ENCODE results near the gene RBM4B.

The RBM4B gene

DNA sequence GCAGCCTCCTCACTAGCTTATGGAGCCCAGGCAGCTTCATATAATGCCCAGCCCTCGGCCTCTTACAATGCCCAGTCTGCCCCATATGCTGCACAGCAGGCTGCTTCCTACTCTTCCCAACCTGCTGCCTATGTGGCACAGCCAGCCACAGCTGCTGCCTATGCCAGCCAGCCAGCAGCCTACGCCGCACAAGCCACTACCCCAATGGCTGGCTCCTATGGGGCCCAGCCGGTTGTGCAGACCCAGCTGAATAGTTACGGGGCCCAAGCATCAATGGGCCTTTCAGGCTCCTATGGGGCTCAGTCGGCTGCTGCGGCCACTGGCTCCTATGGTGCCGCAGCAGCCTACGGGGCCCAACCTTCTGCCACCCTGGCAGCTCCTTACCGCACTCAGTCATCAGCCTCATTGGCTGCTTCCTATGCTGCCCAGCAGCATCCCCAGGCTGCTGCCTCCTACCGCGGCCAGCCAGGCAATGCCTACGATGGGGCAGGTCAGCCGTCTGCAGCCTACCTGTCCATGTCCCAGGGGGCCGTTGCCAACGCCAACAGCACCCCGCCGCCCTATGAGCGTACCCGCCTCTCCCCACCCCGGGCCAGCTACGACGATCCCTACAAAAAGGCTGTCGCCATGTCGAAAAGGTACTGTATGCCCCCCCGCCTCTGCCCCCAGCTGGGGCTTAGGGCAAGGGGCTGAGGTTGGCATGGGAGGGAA lies 52.5 kb downstream of the RBM4B start:
- TF ChIP-seq ZFP3 (CRISPR knock-in tag; IDR thresholded peaks at IDR 0.05) (no peak), PPARA (CRISPR knock-in tag; IDR thresholded peaks at IDR 0.05; ENCODE audit: borderline replicate concordance) (no peak), ZNF565 (CRISPR knock-in tag; conservative IDR thresholded peaks at IDR 0.05; ENCODE audit: low read depth) (no peak), OSR1 (CRISPR knock-in tag; IDR thresholded peaks at IDR 0.05) (no peak), ISL1 (CRISPR knock-in tag; IDR thresholded peaks at IDR 0.05) (no peak), GLIS3 (CRISPR knock-in tag; IDR thresholded peaks at IDR 0.05) (no peak), ZC3H10 (CRISPR knock-in tag; IDR thresholded peaks at IDR 0.05) (no peak), CREB5 (CRISPR knock-in tag; IDR thresholded peaks at IDR 0.05; ENCODE audit: low read depth) (no peak), ZNF70 (CRISPR knock-in tag; IDR thresholded peaks at IDR 0.05) (no peak), SNAI2 (CRISPR knock-in tag; IDR thresholded peaks at IDR 0.05) (no peak), ZNF8 (CRISPR knock-in tag; IDR thresholded peaks at IDR 0.05) (no peak), ESRRG (CRISPR knock-in tag; IDR thresholded peaks at IDR 0.05) (no peak), RARB (CRISPR knock-in tag; IDR thresholded peaks at IDR 0.05) (no peak), CSDC2 (CRISPR knock-in tag; IDR thresholded peaks at IDR 0.05) (no peak), TOX (CRISPR knock-in tag; IDR thresholded peaks at IDR 0.05; ENCODE audit: borderline replicate concordance) (no peak), ARNTL (CRISPR knock-in tag; IDR thresholded peaks at IDR 0.05; ENCODE audit: borderline replicate concordance, low read depth) (no peak)
- TF ChIP-seq, protein P1, sequence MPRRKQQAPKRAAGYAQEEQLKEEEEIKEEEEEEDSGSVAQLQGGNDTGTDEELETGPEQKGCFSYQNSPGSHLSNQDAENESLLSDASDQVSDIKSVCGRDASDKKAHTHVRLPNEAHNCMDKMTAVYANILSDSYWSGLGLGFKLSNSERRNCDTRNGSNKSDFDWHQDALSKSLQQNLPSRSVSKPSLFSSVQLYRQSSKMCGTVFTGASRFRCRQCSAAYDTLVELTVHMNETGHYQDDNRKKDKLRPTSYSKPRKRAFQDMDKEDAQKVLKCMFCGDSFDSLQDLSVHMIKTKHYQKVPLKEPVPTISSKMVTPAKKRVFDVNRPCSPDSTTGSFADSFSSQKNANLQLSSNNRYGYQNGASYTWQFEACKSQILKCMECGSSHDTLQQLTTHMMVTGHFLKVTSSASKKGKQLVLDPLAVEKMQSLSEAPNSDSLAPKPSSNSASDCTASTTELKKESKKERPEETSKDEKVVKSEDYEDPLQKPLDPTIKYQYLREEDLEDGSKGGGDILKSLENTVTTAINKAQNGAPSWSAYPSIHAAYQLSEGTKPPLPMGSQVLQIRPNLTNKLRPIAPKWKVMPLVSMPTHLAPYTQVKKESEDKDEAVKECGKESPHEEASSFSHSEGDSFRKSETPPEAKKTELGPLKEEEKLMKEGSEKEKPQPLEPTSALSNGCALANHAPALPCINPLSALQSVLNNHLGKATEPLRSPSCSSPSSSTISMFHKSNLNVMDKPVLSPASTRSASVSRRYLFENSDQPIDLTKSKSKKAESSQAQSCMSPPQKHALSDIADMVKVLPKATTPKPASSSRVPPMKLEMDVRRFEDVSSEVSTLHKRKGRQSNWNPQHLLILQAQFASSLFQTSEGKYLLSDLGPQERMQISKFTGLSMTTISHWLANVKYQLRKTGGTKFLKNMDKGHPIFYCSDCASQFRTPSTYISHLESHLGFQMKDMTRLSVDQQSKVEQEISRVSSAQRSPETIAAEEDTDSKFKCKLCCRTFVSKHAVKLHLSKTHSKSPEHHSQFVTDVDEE (CRISPR knock-in tag; IDR thresholded peaks at IDR 0.05): no peak
- TF ChIP-seq, protein P2, sequence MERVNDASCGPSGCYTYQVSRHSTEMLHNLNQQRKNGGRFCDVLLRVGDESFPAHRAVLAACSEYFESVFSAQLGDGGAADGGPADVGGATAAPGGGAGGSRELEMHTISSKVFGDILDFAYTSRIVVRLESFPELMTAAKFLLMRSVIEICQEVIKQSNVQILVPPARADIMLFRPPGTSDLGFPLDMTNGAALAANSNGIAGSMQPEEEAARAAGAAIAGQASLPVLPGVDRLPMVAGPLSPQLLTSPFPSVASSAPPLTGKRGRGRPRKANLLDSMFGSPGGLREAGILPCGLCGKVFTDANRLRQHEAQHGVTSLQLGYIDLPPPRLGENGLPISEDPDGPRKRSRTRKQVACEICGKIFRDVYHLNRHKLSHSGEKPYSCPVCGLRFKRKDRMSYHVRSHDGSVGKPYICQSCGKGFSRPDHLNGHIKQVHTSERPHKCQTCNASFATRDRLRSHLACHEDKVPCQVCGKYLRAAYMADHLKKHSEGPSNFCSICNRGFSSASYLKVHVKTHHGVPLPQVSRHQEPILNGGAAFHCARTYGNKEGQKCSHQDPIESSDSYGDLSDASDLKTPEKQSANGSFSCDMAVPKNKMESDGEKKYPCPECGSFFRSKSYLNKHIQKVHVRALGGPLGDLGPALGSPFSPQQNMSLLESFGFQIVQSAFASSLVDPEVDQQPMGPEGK (CRISPR knock-in tag; IDR thresholded peaks at IDR 0.05; ENCODE audit: borderline replicate concordance): no peak
- TF ChIP-seq, protein P3, sequence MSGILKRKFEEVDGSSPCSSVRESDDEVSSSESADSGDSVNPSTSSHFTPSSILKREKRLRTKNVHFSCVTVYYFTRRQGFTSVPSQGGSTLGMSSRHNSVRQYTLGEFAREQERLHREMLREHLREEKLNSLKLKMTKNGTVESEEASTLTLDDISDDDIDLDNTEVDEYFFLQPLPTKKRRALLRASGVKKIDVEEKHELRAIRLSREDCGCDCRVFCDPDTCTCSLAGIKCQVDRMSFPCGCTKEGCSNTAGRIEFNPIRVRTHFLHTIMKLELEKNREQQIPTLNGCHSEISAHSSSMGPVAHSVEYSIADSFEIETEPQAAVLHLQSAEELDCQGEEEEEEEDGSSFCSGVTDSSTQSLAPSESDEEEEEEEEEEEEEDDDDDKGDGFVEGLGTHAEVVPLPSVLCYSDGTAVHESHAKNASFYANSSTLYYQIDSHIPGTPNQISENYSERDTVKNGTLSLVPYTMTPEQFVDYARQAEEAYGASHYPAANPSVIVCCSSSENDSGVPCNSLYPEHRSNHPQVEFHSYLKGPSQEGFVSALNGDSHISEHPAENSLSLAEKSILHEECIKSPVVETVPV (CRISPR knock-in tag; IDR thresholded peaks at IDR 0.05): no peak
- ATAC-seq: no peak

DNA sequence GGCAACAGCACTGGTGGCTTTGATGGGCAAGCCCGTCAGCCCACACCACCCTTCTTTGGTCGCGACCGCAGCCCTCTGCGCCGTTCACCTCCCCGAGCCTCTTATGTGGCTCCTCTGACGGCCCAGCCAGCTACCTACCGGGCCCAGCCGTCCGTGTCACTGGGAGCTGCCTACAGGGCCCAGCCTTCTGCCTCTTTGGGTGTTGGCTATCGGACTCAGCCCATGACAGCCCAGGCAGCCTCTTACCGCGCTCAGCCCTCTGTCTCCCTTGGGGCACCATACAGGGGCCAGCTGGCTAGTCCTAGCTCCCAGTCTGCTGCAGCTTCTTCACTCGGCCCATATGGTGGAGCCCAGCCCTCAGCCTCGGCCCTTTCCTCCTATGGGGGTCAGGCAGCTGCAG lies 53.2 kb downstream of the RBM4B start:
- no peak for ATAC-seq
- TF ChIP-seq ZNF70 (CRISPR knock-in tag; IDR thresholded peaks at IDR 0.05) (no peak), BACH2 (CRISPR knock-in tag; IDR thresholded peaks at IDR 0.05; ENCODE audit: borderline replicate concordance) (no peak), ESRRG (CRISPR knock-in tag; IDR thresholded peaks at IDR 0.05) (no peak), TCF4 (CRISPR knock-in tag; IDR thresholded peaks at IDR 0.05; ENCODE audit: borderline replicate concordance) (no peak), SNAI2 (CRISPR knock-in tag; IDR thresholded peaks at IDR 0.05) (no peak), ARNTL (CRISPR knock-in tag; IDR thresholded peaks at IDR 0.05; ENCODE audit: borderline replicate concordance, low read depth) (no peak), GLIS3 (CRISPR knock-in tag; IDR thresholded peaks at IDR 0.05) (no peak)
- TF ChIP-seq, protein P1 (CRISPR knock-in tag; IDR thresholded peaks at IDR 0.05): no peak
- TF ChIP-seq, protein P2 (CRISPR knock-in tag; IDR thresholded peaks at IDR 0.05; ENCODE audit: borderline replicate concordance): no peak

All from SK-N-SH treated with all-trans-retinoic acid at 6 μM for 48 hours (cell line).